ENCODE measurements around the gene PPM1F.
"Not testable (repeated sequence)": the region's sequence is repeated elsewhere in the genome, so short reads cannot be mapped to it uniquely, and the experiment has no call there.

PPM1F gene

DNA sequence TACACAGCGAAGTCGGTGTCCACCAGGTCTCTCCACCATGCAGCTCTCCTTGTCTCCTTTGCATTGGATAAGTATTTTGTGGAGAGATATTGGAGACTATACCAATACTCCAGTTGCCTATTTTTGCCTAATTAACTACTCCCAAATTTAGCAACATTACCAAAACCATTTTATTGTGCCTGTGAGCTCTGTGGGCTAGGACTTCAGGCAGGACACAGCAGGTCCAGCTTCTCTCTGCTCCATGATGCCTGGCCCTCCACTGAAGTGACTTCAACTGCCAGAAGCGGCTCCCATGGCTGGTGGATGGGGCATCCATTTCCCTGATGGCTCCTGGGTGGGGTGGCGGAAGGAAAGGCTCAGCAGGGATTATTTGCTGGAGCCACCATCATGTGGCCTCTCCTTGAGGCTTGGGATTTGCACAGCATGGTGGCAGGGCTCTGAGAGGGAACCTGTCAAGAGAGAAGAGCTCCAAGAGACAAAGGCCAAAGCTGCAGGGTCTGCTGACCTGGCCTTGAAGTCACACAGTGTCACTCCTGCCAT, 48.3 kb downstream of the PPM1F start:
- no peaks in the 10 kb centered on the region for H3K36me3 Mint-ChIP-seq (ENCODE audit: low read depth)
- H3K4me3 Mint-ChIP-seq: no peak overlapping the region
- DNase-seq (ENCODE audit: low spot score): no peak
- peaks cover 3% of the 10 kb centered on the region for H3K27me3 Mint-ChIP-seq (ENCODE audit: low read depth)
- no peaks in the 10 kb centered on the region for H3K9me3 Mint-ChIP-seq
- no peak overlapping the region for H3K27ac Mint-ChIP-seq
- H3K4me1 Mint-ChIP-seq (ENCODE audit: low read depth): no peaks in the 10 kb centered on the region

- Mint-ChIP-seq H3K4me1 (ENCODE audit: low read depth) (no peaks in the 10 kb centered on the region), H3K4me3 (no peak overlapping the region), H3K27me3 (ENCODE audit: low read depth) (peaks cover 6% of the 10 kb centered on the region), H3K27ac (no peak overlapping the region), H3K9me3 (no peaks in the 10 kb centered on the region), H3K36me3 (ENCODE audit: low read depth) (no peaks in the 10 kb centered on the region)
- DNase-seq (ENCODE audit: low spot score): no peak
These were observed 49.4 kb downstream of the PPM1F start for GRCh38 chr22:21903283-21903682.

- no peaks in the 10 kb centered on the region for H3K9me3 Mint-ChIP-seq
- no peak overlapping the region for H3K27ac Mint-ChIP-seq
- H3K27me3 Mint-ChIP-seq (ENCODE audit: low read depth): peaks cover 8% of the 10 kb centered on the region
- no peaks in the 10 kb centered on the region for H3K36me3 Mint-ChIP-seq (ENCODE audit: low read depth)
- no peak overlapping the region for H3K4me3 Mint-ChIP-seq
- DNase-seq (ENCODE audit: low spot score): no peak
- H3K4me1 Mint-ChIP-seq (ENCODE audit: low read depth): no peaks in the 10 kb centered on the region
These were observed 50.2 kb downstream of the PPM1F start for GRCh38 chr22:21902296-21903087.

DNA sequence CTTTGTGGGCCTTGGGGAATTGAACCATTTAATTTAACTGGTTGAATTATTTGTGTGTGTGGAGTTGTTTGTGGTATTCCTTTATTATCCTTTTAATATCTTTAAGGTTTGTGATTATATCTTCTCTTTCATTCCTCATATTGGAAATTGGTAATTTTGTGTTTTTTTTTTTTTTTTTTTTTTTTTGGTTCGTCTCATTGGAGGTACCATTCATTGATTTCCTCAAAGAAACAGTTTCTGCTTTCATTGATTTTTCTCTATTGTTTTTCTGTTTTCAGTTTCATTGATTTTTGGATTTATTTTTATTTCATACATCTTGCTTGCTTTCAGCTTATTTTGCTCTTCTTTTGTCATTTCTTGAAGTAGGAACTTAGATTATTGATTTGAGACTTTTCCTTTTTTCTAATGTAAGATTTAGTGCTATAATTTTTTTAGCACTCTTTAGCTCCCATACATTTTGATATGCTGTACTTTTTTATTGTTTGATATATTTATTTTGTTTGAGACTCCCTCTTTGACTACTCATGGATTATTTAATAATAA, 54.2 kb downstream of the PPM1F start:
- Mint-ChIP-seq H3K4me1 (ENCODE audit: low read depth) (no peaks in the 10 kb centered on the region), H3K36me3 (ENCODE audit: low read depth) (no peaks in the 10 kb centered on the region), H3K27me3 (ENCODE audit: low read depth) (peaks cover 15% of the 10 kb centered on the region), H3K27ac (no peak overlapping the region), H3K9me3 (no peaks in the 10 kb centered on the region), H3K4me3 (no peak overlapping the region)
- no peak for DNase-seq (ENCODE audit: low spot score)

DNA sequence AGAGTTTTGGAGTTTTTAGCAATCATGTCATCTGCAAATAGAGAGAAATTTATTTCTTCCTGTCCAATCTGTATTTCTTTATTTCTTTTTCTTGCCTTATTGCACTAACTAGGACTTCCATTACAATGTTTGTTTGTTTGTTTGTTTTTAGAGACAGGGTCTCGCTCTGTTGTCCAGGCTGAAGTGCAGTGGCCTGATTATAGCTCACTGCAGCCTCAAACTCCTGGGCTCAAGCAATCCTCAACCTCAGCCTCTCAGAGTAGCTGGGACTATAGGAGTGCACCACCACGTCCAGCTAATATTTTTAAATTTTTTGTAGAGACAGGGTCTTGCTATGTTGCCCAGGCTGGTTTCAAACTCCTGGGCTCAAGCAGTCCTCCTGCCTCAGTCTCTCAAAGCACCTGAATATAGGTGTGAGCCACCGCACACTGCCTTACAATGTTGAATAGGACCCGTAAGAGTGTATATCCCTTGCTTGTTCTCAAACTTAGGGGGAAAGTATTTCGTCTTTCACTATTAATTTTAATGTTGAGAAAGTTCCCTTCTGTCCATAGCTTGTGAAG, 55.6 kb downstream of the PPM1F start:
- Mint-ChIP-seq H3K27me3 (ENCODE audit: low read depth) (peaks cover 15% of the 10 kb centered on the region), H3K4me1 (ENCODE audit: low read depth) (no peaks in the 10 kb centered on the region), H3K4me3 (no peak overlapping the region), H3K36me3 (ENCODE audit: low read depth) (no peaks in the 10 kb centered on the region), H3K9me3 (no peaks in the 10 kb centered on the region), H3K27ac (no peak overlapping the region)
- no peak for DNase-seq (ENCODE audit: low spot score)

DNA sequence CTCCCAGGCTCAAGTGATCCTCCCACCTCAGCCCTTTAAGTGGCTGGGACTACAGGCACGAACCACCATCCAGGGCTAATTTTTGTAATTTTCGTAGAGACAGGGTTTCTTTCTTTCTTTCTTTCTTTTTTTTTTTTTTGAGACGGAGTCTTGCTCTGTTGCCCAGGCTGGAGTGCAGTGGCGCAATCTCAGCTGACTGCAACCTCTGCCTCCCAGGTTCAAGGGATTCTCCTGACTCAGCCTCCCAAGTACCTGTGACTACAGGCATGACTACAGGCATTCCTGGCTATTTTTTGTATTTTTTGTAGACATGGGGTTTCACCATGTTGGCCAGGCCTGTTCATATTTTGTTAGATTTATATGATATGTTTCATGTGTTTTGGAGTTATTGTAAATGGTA, 56.4 kb downstream of the PPM1F start:
- H3K27me3 Mint-ChIP-seq (ENCODE audit: low read depth): peaks cover 15% of the 10 kb centered on the region
- H3K9me3 Mint-ChIP-seq; H3K27ac Mint-ChIP-seq; H3K4me1 Mint-ChIP-seq (ENCODE audit: low read depth); H3K4me3 Mint-ChIP-seq; H3K36me3 Mint-ChIP-seq (ENCODE audit: low read depth); DNase-seq (ENCODE audit: low spot score): not testable (repeated sequence)

DNA sequence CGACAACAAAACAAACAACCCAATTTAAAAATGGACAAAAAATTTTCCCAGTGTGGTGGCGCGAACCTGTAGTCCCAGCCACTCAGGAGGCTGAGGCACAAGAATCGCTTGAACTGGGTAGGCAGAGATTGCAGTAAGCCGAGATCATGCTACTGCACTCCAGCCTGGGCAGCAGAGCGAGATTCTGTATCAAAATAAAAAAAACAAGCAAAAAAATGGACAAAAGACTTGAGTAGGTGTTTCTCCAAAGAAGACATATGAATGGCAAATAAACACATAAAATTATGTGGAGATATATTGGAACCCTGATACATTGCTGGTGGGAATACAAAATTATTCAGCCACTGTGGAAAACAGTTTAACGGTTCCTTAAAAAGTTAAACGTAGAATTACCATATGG, 57.8 kb downstream of the PPM1F start:
- H3K4me3 Mint-ChIP-seq: no peak overlapping the region
- no peaks in the 10 kb centered on the region for H3K36me3 Mint-ChIP-seq (ENCODE audit: low read depth)

DNA sequence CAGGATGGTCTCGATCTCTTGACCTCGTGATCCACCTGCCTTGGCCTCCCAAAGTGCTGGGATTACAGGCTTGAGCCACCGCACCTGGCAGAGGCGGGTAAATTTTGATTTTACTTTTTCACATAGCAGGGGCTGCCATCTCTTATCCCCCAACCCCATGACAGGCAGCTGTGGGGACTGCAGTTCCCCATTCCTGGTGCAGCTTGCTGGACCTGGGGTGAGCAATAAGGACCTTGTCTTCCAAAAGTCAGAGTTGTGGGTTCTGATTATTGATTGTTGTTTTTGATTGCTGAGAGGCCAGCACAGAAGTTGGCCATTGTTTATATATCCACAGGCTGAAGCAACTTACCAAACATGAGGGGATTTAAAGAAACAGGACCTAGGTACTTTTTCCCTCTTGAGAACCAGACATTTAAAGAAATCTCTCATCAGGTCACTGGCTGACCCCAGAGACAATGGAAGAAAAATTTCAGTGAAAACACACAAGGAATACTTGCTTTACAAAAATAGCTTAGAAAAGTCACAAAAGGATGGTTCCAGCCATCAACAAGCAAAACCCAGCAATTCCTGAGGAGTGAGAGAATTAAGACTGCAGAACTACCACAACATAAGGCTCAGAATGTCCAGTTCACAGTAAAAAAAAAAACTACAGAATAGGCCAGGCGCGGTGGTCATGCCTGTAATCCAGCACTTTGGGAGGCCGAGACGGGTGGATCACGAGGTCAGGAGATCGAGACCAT, 63.2 kb downstream of the PPM1F start:
- Mint-ChIP-seq H3K4me3 (no peak overlapping the region), H3K27me3 (ENCODE audit: low read depth) (no peaks in the 10 kb centered on the region), H3K9me3 (no peaks in the 10 kb centered on the region), H3K4me1 (ENCODE audit: low read depth) (no peaks in the 10 kb centered on the region), H3K27ac (no peak overlapping the region), H3K36me3 (ENCODE audit: low read depth) (no peaks in the 10 kb centered on the region)
- DNase-seq (ENCODE audit: low spot score): no peak

More for the DNA sequence above, 57.8 kb downstream of the PPM1F start:
- no peak for DNase-seq (ENCODE audit: low spot score)
- Mint-ChIP-seq H3K27ac (no peak overlapping the region), H3K9me3 (no peaks in the 10 kb centered on the region), H3K27me3 (ENCODE audit: low read depth) (peaks cover 13% of the 10 kb centered on the region), H3K4me1 (ENCODE audit: low read depth) (no peaks in the 10 kb centered on the region)

DNA sequence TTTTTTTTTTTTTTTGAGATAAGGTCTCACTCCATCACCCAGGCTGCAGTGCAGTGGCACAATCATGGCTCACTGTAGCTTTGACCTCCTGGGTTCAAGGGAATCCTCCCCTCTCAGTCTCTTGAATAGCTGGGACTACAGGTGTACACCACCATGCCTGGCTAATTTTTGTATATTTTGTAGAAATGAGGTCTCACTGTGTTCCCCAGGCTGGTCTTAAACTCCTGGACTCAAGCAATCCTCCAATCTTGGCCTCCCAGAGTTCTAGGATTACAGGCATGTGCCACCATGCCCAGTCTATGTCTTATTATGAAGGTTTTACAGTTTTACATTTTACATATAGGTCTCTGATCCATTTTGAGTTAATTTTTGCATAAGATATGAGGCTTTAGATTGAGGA, 64.8 kb downstream of the PPM1F start:
- H3K27ac Mint-ChIP-seq: no peak overlapping the region
- DNase-seq (ENCODE audit: low spot score): no peak
- H3K9me3 Mint-ChIP-seq: no peaks in the 10 kb centered on the region
- H3K36me3 Mint-ChIP-seq (ENCODE audit: low read depth): no peaks in the 10 kb centered on the region
- H3K4me3 Mint-ChIP-seq: no peak overlapping the region
- H3K4me1 Mint-ChIP-seq (ENCODE audit: low read depth): no peaks in the 10 kb centered on the region
- H3K27me3 Mint-ChIP-seq (ENCODE audit: low read depth): no peaks in the 10 kb centered on the region

- not testable (repeated sequence) for H3K36me3 Mint-ChIP-seq (ENCODE audit: low read depth)
These were observed 68.7 kb downstream of the PPM1F start for GRCh38 chr22:21883930-21884329.

GRCh38 chr22:21882754-21883333, 69.8 kb downstream of the PPM1F start:
- H3K4me1 Mint-ChIP-seq (ENCODE audit: low read depth); H3K9me3 Mint-ChIP-seq; H3K27ac Mint-ChIP-seq; H3K27me3 Mint-ChIP-seq (ENCODE audit: low read depth); H3K36me3 Mint-ChIP-seq (ENCODE audit: low read depth); H3K4me3 Mint-ChIP-seq; DNase-seq (ENCODE audit: low spot score): not testable (repeated sequence)

More at GRCh38 chr22:21883930-21884329, 68.7 kb downstream of the PPM1F start:
- not testable (repeated sequence) for H3K27me3 Mint-ChIP-seq (ENCODE audit: low read depth); DNase-seq (ENCODE audit: low spot score); H3K4me3 Mint-ChIP-seq; H3K27ac Mint-ChIP-seq; H3K9me3 Mint-ChIP-seq; H3K4me1 Mint-ChIP-seq (ENCODE audit: low read depth)

GRCh38 chr22:21881841-21882753, 70.6 kb downstream of the PPM1F start:
- Mint-ChIP-seq H3K36me3 (ENCODE audit: low read depth) (no peaks in the 10 kb centered on the region), H3K9me3 (no peaks in the 10 kb centered on the region), H3K27ac (no peak overlapping the region), H3K4me3 (no peak overlapping the region), H3K4me1 (ENCODE audit: low read depth) (peaks cover 2% of the 10 kb centered on the region), H3K27me3 (ENCODE audit: low read depth) (peaks cover 2% of the 10 kb centered on the region)
- DNase-seq (ENCODE audit: low spot score): no peak
